Tibial nerve (tissue), 3 donors: ENCODE results near the gene ZNF618.

Experiments
- POLR2A ChIP-seq, 2 donors: fragments of 450-650 bp; IDR thresholded peaks; one replicate each; pipeline ENCODE4 v1.6.1; 2017; ENCODE audit warnings: antibody characterized with exemption in 2 of 2, mild to moderate bottlenecking in 2 of 2, moderate library complexity in 2 of 2
- TF ChIP-seq, protein P1 (sequence below), 5 experiments: fragments of 200-600 bp in 3 of 5; fragments of 450-650 bp in 2 of 5; sonication (generic) in 3 of 5; IDR thresholded peaks; one replicate each; pipeline ENCODE4 v1.5.1; 2016 to 2019; ENCODE audit warnings: antibody characterized with exemption in 5 of 5, mild to moderate bottlenecking in 3 of 5, moderate library complexity in 2 of 5

DNA sequence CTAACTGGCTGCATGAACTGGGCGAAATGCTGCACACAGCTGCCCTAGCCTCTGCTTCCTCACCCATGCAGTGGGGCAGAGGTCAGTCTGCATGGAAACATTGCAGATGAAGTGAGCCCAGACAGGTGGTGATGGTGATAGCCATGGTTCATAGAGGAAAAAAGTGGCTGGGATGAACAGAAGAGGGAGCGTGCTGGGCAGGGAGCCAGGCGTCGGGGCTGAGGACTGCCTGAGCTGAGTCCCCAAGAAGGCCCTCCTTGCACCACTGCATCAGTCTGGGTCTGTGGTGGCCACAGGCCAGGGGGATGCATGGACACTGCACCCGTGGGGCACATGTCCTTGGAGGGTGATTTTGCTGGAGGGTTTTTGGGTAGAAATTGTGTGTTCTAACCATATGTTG lies 121.5 kb downstream of the ZNF618 start:
- TF ChIP-seq, protein P1, sequence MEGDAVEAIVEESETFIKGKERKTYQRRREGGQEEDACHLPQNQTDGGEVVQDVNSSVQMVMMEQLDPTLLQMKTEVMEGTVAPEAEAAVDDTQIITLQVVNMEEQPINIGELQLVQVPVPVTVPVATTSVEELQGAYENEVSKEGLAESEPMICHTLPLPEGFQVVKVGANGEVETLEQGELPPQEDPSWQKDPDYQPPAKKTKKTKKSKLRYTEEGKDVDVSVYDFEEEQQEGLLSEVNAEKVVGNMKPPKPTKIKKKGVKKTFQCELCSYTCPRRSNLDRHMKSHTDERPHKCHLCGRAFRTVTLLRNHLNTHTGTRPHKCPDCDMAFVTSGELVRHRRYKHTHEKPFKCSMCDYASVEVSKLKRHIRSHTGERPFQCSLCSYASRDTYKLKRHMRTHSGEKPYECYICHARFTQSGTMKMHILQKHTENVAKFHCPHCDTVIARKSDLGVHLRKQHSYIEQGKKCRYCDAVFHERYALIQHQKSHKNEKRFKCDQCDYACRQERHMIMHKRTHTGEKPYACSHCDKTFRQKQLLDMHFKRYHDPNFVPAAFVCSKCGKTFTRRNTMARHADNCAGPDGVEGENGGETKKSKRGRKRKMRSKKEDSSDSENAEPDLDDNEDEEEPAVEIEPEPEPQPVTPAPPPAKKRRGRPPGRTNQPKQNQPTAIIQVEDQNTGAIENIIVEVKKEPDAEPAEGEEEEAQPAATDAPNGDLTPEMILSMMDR (IDR thresholded peaks at IDR 0.05) = no peak
- TF ChIP-seq POLR2A (IDR thresholded peaks at IDR 0.05) = no peak
